Inflammatory macrophage treated with lipopolysaccharide for 4 hours (primary cell): ENCODE measurements around the gene PTOV1.
A peak's percentile ranks its signal among the peaks of the same experiment; 100 is the strongest.

ENCODE experiments used
- DNase-seq: peaks from one replicate; pipeline ENCODE4 v3.0.0-alpha.2; 2020

The PTOV1 gene

DNA sequence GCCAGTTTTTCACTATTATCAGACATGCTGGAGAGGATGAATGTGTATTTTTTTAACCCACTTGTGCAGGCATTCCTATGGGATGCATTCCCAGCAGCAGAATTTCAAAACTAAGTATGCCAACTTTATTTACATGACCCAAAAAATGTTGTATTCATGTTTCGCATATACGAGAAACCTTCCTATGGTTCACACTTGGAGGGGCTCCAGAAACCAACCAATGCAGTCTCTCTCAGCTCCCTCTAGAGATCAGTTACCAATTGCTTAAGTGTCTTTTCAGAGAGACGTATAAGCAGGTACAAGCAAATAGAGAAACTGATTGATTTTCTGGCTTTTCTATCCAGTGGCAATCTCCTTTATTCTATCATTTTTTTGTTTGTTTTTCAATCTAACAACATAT is 5.5 kb upstream of the PTOV1 start:
- DNase-seq = no peak

GRCh38 chr19:49846408-49846807 is 4.6 kb upstream of the PTOV1 start:
- DNase-seq = no peak

- peak; percentile 87 for DNase-seq
These were observed 2.9 kb upstream of the PTOV1 start for GRCh38 chr19:49847731-49848696.

DNA sequence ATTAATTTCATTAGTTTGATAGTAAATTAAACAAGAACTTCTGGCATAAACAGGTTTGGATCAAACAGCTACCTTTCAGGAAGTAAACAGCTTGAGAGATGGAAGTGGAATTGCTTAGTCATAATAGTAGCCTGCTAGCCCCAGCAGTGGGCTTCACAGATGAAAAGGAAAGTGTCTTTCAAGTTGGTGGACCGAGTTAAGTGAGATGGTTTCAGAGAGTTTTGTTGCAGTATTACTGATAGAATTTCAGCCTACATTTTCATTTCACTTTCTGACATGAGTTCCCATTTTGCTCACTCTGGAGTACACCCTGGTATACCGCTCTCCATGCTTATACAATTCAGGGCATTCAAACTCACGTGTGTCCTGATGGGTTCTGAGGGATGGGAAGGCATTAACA is 2.0 kb upstream of the PTOV1 start:
- DNase-seq = peak; percentile 19

DNA sequence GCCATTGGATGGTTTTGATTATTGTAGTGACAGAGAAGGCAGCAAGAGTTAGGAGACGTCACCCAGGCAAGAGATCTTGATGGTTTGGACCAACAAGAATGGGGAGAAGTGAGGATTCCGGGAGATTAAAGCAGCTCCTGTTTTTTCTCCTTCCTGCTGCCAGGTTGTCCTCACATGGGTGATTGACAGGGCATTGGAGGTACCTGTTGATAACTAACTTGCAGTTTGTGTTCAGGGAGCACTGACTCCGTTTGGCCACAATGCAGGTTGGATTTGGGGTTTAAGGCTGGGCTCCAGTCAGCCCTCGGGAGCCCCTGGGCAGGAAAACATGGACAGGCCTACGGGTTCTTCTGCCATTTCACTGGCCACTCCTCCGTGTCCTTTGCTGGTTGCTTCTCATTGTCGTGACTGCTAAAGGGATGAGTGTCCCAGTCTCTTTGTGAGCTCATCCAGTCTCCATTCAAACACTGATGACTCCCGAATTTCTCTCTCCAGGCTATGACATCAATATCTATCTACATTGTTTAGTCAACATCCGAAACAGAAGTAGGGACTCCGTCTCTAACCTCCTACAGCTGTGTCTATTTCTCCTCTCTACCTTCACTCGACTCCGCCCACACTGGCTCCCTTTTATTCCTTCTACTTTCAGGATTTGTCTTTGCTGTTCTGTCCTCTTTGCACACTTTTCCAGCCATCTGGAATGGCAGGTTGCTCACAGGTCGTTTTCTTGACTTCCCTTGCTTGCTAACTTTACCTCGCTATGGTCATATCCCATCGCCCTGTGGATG is 1.3 kb upstream of the PTOV1 start:
- DNase-seq = no peak

GRCh38 chr19:49850221-49850486 is 805 bp upstream of the PTOV1 start:
- no peak for DNase-seq

DNA sequence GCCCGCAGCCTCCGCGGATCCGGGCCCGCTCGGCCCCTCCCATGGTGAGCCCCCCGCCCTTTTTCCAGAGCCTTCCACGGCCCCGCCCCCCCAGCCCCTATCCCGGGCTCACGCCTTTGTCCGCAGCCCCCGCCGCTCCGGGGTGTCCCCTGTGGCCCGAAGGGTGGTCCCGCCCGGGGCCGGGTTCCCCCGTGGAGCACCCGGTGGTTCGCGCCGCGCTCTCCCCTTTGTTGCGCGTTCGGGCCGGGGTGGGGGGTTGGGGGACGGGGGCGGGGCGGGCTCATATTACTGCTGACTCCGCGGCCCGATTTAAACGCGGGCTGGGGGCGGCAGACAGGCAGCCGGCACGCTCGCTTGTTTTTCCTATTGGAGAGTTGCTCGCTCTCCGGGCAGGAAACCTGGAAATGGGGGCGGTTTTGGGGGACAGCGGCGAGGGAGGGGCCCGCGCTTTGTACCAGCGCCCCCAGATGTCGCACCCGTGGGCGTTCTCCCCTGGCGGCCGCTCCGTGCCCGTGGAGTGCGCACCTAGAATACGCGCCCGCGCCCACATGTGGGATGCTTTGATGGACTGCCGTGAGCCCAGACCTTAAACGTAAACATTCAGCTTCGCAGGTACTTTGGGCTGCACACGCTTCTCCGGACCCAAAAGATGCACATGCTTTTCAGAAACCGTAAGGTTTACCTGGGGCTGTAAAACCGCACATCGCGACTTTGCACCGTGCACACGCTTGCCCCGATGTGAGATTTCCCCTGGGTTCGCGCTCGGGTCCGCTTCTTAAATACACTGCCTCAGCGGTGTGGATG is 699 bp downstream of the PTOV1 start:
- DNase-seq = no peak

DNA sequence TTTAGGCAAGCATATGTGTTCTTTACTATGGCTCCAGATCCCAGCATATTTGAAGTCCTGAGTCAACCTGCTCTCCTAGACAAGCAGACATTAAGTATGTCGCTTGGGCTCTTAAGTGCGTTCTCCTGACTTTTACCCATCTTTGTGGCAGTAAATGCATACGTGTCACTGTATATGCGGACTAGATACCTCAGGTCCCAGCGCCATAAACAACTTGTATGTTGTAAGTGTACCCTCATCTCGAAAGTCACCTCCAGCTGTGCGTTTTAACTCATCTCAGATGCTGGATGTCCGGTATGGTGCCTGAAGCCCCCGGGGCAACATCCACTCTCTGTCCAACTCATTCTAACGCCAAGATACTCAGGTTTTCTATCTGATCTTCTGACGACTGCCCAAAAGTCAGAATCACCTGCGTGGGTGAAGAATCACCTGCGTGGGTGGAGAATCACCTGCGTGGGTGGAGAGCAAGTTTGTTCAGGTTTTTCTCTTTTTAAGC is 1.7 kb downstream of the PTOV1 start:
- no peak for DNase-seq

DNA sequence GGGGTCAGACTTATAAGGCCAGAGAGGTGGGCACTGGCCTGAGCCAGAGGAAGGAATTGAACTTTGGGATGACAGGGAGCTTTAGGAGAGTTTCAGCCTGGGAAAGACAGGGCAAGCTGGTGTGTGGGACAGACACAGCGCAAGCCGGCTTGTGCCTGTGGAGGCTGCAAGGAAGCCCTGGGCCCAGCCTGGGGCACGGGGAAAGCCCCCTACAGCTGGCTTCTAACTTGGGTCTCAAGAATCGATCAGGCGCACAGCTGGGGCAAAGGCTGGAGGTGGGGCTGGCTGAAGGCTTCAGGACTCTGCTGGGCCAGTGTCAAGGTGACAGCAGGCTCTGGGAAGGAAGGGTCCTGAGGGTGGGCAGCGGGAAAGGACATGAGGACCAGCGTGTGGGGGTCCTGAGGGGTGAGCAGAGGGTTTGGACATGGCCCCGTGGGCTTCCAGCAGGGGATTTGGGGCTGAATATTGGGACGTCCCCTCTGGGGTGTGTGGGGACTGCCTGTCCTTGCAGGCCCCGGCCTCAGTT is 3.0 kb downstream of the PTOV1 start:
- DNase-seq = no peak

- DNase-seq = no peak
These were observed 3.7 kb downstream of the PTOV1 start for GRCh38 chr19:49854378-49855263.

DNA sequence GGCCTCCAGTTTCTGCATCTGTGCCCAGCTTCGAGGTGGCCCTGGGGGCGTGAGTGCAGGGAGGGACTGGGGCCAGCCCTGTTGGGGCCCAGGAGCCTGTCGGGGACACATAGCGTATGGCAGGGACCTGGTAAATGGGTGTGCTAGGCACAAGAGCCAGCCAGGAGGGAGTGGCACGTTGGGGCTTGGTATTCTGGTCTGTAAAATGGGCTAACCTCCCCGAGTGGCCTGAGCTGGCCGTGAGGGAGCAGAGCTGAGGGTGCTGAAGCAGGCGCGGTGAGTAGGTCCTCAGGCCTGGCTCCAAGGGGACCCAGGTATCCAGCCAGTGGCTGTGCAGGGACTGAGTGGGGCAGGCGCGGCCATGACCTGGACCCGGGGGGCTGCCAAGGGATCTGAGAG is 4.3 kb downstream of the PTOV1 start:
- no peak for DNase-seq

DNA sequence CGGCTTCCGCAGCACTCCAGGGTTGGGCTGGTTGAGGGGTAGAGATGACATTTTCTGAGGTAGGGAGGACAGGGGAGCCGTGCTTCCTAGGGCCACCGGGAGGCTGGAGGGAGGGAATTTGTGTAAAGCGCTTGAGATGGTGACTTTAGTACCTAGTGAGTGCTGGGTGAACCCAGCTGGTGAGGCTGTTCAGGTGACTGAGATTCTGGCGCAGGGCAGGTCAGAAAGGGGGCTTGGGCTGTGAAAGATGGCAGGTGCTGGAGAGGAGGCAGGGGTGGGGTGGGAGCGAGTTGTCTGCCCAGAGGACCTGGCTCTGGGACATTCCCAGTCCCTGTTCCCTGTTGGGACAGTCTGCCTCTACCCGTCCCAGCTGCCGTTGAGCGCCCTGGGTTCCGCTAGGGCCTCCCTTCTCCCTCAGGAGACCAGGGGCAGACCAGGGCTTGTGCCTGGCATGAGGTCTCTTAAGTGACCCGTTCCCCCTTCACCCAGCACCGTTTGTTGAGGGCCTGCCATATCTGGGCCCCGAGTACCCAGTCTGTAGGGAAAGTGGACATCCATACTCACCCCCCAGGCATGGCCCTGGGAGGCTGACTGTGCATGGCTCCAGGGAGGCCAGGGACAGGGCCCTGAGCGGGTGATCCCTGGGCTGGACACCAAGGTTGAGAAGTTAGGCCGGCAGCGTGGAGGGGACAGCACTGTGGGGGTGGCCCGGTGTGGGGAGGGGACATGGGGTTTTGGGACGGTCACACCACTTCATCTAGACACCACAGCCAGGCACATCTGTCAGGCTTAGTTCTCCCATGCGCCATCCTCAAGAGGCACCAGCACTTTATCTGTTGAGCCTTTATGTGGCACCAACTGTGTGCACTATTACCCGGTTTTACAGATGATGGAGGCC is 5.0 kb downstream of the PTOV1 start:
- no peak for DNase-seq

- no peak for DNase-seq
These were observed 5.6 kb downstream of the PTOV1 start for GRCh38 chr19:49856574-49857021.

DNA sequence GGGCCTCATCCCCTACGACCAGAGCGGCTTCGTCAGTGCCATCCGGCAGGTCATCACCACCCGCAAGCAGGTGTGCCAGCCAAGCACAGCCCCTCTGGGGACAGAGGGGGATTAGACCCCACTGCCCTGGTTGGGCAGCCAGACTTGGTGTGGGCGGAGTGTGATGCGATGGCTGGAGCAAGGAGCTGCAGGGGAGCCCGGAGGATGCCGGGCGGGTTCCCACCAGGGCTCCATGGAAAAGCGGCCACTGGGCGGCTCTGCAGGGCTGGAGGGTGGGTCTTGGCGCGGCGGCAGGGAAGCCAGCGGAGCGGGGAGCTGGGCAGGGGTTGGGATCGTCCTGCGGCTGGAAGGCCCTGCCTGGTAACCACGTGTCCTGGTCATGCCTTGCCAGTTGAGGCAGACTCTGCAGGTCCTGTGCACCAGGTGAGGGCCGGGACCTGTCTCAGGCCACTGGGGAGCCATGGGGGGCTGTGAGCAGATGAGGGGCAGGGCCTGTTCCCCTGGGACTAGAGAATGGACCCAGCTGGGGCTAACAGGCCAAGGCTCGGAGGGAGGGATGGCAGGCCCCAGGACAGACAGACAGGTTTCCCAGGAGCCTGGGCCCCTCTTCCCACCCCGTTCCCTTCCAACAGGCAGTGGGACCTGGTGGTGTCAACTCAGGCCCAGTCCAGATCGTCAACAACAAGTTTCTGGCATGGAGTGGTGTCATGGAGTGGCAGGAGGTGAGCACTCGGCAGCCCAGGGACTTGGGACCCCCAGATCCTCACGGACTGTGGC is 6.3 kb downstream of the PTOV1 start:
- DNase-seq = no peak

- DNase-seq = no peak
These were observed 6.8 kb downstream of the PTOV1 start for GRCh38 chr19:49857838-49858087.

GRCh38 chr19:49858088-49858985 is 7.4 kb downstream of the PTOV1 start:
- no peak for DNase-seq

- DNase-seq = no peak
These were observed 8.8 kb downstream of the PTOV1 start for GRCh38 chr19:49859682-49860335.

DNA sequence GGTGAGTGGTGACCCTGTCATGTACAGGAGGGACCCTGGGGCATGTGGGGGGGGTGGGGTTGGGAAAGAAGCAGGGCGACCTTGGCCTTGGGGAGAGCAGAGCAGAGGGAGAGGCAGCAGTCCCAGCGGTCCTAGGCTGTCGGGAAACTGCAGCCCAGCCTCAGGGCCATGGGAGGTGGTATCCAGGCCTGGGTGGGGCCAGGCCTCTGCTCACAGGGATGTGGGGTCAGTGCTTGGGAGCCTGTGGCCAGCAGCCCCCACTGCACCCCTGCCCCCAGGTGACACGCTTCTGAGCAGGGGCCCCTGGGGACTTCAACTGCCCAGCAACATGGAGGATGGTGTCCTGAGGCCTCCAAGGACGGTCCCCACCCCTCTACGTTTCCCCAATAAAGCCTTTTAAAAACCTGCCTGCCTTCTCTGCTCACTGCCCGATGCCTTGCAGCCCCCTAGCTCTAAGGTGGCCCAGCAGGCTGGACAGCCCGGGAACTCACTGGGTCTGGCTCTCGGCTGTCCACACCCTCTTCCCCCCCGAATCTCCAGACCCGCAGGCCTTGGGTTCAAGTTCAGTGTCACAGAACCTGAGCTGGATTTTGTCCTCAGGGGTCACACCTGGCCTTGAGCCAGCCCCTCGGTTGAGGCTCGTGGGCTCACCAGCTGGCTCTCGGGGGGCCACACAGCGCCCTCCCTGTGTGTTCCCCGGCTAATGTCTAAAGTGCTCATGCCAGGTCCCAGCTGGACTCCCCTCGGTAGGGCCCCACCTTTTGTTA is 9.6 kb downstream of the PTOV1 start:
- no peak for DNase-seq
